ENCODE results near the gene FANCC.
"Not testable (repeated sequence)": the region's sequence is repeated elsewhere in the genome, so short reads cannot be mapped to it uniquely, and the experiment has no call there.

The FANCC gene

GRCh38 chr9:95329061-95329460 is 11.6 kb upstream of the FANCC start:
- DNase-seq = not testable (repeated sequence)

DNA sequence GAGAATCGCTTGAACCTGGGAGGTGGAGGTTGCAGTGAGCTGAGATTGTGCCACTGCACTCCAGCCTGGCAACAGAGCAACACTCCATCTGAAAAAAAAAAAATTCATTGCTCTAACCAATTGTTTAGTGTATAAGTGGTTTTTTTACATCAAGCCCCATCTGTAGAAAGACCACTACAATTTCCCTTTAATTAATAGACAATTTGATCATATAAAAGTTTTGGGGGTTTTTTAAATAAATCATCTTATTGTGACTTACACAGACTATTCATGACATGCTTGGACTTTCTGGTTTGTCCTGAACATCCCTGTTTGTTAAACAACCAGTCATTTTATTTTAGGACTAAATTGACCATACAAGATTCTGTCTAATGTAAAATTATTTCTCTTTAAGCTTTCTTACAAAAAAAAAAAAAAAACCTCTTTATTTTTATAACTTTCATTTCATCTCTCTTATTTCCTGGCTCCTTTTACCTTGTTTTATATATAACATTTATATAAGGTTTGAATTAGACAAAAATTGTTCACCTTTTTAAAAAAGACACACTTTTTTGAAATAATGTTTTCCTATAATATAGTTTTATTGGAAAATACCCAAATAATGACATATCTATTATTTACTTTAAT is 9.8 kb upstream of the FANCC start:
- no peak for DNase-seq

DNA sequence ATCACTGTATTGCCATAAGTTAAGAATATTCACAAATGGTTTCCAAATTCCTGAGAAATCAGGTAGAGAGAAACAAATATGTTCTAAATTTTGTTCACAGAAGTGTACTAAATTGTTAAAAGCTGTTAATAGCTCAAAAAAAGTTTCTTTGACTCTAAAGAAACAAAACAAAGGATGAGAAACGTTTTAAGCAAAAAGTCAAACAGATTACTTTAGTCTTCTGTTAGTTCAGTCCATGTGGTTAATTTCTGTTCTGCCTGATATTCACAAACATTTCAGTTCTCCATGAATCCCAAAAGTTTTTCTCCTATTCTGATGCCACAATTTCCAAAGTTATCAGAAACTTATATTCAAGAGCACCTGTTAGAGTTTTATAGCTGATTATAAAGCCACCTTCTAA is 7.7 kb upstream of the FANCC start:
- DNase-seq = no peak

DNA sequence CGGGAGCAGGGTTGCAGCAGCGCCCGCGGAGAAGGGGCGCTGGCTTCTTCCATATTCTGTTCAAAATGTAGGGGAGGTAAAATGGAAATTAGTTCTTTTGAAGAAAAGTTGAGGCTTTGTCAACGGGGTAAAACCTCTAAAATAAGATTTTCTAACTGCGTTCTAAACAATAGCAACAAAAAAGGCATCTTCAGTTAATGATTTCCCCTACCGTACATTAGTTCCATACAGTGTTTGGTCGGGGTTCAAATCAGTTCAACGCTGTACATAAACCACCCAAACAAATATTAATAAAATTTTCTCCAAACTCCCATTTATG is 343 bp upstream of the FANCC start:
- no peak for DNase-seq

DNA sequence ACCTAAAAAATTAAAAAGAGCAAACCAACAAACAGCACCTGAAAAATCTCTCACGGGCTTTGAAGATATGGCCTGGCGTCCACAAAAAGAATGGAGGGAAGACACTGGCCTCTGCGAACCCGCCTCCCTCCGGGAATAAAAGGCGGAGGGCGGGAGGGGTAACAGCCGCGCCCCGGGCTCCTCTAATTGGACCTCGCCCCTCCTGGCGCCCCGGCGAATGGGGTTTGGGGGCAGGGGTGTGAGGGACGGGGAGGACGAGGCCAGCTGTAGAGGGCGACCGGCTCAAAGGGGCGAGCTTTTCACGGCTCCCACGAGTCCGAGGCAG is 753 bp downstream of the FANCC start:
- peak; percentile 52 for DNase-seq

DNA sequence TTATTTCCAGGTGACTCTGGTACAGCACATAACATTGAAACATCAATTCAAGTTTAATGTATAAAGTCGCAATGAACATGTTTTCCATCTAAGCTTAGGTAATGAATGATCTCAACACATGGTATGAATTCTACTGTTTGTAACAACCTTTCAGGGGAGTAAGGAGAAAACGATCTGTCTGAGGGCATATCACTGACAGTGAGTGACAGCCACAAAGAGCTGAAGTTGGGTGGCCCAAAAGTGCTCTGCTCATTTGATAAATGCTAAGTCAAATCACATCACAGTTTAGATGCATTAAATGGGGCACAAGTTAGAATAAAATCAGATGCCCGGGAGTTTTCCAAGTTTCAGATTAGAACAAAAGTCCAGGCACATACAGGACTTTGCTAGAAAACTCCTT is 1.2 kb downstream of the FANCC start:
- DNase-seq = no peak

DNA sequence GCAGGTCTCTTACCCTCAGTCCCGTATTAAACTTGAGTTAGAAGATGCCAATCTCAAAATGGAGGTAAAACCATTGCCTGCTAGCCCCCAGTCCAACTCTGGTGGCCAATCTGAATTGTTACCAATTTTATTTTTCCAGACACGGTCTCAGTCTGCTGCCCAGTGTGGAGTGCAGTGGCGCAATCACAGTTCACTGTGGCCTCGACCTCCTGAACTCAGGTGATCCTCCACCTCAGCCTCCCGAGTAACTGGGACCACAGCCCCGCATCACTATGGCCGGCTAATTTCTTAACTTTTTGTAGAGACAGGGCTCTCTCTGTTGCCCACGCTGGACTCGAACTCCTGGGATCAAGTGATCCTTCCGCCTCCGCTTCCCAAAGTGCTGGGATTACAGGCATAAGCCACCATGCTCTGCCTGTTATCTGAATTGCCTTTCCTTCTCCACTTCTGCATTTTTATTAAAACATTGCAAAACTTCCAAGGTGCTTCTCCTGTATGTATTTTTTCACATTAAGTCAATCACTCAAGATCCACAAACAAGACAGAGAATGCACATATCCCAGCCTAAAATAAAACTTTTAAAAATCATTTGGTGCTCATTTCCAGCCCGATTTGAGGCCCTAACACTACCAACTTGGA is 2.3 kb downstream of the FANCC start:
- no peak for DNase-seq

GRCh38 chr9:95313010-95313498 is 4.5 kb downstream of the FANCC start:
- no peak for DNase-seq

DNA sequence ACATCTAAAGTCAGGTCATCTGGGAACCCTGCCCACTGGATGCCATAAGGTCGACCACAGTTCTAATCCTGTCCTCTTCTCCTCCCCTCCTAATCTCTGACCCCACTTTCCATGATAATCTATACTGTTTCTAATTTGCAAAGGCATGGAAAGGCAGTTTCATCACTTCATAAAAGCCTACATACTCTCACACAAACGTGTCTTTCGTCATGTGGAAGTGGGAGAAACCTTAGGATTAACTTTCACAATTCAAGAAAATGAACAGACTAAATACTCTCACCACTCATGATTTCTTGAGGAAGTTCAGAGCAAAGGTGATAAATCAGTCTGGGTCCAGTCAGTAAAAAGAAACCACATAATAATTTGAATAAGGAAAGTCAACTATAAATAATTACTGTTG is 5.5 kb downstream of the FANCC start:
- DNase-seq = no peak

DNA sequence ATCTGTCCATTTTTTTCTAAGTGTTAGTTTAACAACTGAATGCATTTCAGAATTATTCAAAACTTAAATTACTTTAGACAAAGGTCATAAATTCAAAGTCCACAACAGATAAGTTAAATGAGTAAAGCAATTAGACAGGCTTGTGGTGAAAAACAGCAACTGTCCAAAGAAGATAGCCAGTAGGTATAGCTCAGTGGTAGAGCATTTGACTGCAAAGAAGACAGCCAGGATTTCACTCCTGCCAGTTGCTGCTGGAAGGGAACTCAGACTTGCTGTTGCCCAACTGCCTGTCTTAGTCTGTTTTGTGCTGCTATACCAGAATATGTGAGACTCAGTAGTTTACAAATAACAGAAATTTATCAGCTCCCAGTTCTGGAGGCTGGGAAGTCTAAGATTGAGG is 10.0 kb downstream of the FANCC start:
- no peak for DNase-seq

GRCh38 chr9:95306819-95307218 is 10.7 kb downstream of the FANCC start:
- DNase-seq = no peak

DNA sequence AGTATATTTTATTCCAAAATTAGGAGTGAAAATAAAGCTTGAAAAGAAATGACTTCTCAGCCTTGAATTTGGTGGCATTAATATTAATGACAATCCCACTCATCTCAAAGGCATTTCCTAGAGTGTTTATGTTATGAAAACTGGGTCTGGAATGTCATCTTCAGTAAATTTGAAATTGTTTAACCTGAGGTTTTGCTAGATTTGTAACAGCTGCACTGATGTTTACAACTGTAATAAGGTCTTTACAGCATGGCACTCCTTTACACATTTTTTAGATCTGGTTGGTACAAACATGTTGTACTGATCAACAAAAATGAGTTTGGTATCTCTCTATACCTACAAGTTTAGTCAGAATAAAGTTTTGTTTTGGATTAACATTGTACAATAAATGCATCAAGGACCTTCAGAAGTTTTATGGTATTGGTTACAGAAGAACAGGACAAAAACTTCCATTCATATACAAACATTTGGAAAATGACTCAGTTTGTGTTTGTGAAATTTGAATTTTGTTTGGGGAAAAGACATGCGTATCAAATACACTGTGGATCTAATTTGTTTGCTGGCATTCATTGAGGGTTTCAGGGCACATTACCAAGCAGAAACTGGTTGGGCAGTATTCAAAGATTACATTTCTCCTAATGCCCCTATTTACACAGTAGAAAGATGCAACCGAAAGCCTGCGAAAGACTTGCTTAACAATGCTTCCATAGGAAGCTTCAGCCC is 11.6 kb downstream of the FANCC start:
- DNase-seq = no peak

DNA sequence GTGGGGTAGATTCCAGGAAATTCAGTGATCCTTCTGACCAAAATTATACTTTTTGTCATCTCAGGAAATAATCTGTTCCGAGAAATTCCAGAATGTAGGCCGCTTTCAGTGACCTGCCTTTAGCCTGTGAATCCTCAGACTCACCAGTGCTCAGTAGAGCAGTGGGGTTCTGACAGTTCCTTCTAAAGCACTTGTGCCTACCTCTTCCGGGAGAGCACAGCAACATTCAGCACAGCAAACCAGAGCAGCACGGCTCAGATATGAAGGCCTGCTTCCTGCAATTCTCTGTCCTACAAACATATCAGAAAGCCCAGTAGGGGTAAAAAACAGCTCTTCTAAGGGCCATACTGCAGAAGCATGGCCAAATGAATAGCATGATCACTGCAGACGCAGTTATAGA is 15.0 kb downstream of the FANCC start:
- DNase-seq = no peak

DNA sequence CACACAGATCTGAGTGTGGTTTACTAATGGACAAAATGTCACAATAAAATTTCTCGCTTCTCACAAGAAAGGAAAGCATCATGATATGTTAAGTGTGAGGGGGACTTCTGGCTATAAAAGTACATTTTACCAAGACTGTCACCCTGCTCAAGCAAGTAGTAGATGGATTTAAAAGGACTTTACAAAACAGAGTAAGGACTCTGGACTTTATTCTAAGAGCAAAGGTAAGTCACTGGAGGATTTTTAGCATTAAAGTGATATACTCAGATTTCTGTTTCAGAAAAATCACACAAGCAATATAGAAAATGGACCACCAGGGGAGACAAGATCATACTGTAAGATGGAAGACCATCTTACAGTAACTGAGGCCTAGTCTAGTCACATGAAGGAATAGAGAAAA is 19.7 kb downstream of the FANCC start:
- no peak for DNase-seq

GRCh38 chr9:95297316-95297715 is 20.2 kb downstream of the FANCC start:
- no peak for DNase-seq

GRCh38 chr9:95296761-95297160 is 20.7 kb downstream of the FANCC start:
- no peak for DNase-seq

DNA sequence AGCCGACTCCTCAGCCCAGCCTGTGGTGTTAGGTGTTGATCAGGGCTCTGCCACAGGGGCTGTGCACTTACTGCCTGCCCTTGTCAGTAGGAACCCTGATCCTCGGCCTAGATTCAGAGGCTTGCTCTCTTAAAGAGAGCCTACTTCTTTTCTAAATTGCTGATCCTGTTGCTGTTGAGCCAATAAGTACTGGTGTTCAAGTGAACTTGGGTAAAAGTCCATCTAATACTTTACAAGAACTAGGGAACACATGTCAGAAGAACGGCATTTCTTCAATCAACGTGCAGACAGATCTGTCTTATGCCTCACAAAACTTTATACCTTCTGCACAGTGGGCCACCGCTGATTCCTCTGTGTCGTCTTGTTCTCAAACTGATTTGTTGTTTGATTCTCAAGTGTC is 24.2 kb downstream of the FANCC start:
- not testable (repeated sequence) for DNase-seq

DNA sequence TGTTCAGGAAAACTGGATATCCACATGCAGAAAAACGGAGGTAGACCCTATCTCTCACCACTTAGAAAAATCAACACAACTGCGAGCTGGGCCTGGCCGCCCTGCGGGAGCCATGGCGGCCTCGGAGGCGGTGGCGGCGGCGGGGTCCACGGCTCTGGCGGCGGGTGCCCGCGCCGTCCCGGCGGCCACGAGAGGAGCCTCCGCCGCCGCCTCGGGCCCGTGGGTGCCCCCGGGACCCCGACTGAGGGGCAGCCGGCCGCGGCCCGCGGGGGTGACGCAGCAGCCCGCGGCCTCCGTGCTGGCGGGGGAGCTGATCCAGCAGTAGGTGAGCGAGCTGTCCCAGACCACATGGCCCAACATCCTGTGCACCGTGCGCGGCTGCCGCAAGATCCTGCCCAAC is 25.3 kb downstream of the FANCC start:
- DNase-seq = no peak

- no peak for DNase-seq
These were observed 31.4 kb downstream of the FANCC start for GRCh38 chr9:95286151-95286550.

DNA sequence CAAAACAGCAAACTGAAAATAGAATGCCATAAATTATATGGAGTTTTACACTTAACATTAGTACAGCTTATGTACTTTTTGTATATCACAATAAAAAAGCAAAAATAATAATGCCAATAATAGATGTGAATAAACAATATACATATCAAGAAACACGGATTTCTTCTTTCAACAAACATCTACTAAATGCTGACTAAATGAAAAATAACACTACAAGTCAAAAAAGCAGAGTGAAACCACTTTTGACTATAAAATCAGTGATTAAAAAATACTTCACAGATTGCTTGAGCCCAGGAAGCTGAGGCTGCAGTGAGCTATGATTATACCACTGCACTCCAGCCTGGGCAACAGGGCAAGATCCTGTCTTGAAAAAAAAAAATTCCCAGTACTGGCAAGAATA is 32.2 kb downstream of the FANCC start:
- no peak for DNase-seq

- no peak for DNase-seq
These were observed 33.1 kb downstream of the FANCC start for GRCh38 chr9:95284162-95285080.

GRCh38 chr9:95283673-95284072 is 33.8 kb downstream of the FANCC start:
- no peak for DNase-seq

- DNase-seq = no peak
These were observed 35.2 kb downstream of the FANCC start for GRCh38 chr9:95282332-95282731.

- no peak for DNase-seq
These were observed 36.8 kb downstream of the FANCC start for GRCh38 chr9:95280745-95281144.
